ENCODE measurements around the gene INAVA. TPM values are rescaled to one million over a fixed set of nuclear protein-coding genes. Genes with fewer than 3 reads are reported as not detected.

The INAVA gene
- polyA plus RNA-seq, 2 of the 4 experiments (the other 2 are of a cell fraction): 40.0 to 43.7 TPM

- Histone ChIP-seq H3K4me1 (peaks cover 41% of the 10 kb centered on the region), H3K27ac (peak overlapping the region in 1 of 2 experiments; percentile 32; a peak in 3 of 6 replicates), H3K4me2 (no peak overlapping the region), H3K4me3 (no peak overlapping the region), H3K9me3 (no peaks in the 10 kb centered on the region)
- ChIA-PET CTCF (interaction anchor here (0.6 to 1.6 kb wide), 4 partner anchors 12 to 59 kb away, joined by 3 to 6 read pairs (median 4); no protein-coding TSS in a partner anchor), POLR2A (interaction anchor here (1.5 kb wide), 1 partner anchor 17 kb away, joined by 5 read pairs; no protein-coding TSS in a partner anchor)
- 87% methylated on average over 11 of the region's 13 CpGs for WGBS (ENCODE audit: missing lambda C conversion rate)
- FAIRE-seq (no peak), ATAC-seq (no peak), DNase-seq (ENCODE audit: low read depth in 1 of 2, low spot score in 1 of 2) (no peak)
- TF ChIP-seq POLR2AphosphoS2 (conservative IDR thresholded peaks at IDR 0.05; ENCODE audit: low read length) (no peak), MYC (IDR thresholded peaks at IDR 0.05; ENCODE audit: borderline replicate concordance, low read length) (no peak), CHD2 (IDR thresholded peaks at IDR 0.05; ENCODE audit: low read length, partially characterized antibody) (no peak), HEYL (CRISPR knock-in tag; IDR thresholded peaks at IDR 0.05) (no peak), BCL3 (IDR thresholded peaks at IDR 0.05) (no peak), EP300 (IDR thresholded peaks at IDR 0.05) (no peak), HES2 (IDR thresholded peaks at IDR 0.05) (no peak), RARB (CRISPR knock-in tag; IDR thresholded peaks at IDR 0.05) (no peak), NFE2L2 (conservative IDR thresholded peaks at IDR 0.05; ENCODE audit: low read length) (no peak), JUNB (IDR thresholded peaks at IDR 0.05) (no peak), TFCP2L1 (CRISPR knock-in tag; IDR thresholded peaks at IDR 0.05) (no peak)
Observed at GRCh38 chr1:200912737-200913407, 18.2 kb downstream of the INAVA start.

GRCh38 chr1:200916152-200916551 lies 21.5 kb downstream of the INAVA start:
- Histone ChIP-seq H3K4me2 (no peak overlapping the region), H3K9me3 (no peaks in the 10 kb centered on the region), H3K4me3 (no peak overlapping the region), H3K4me1 (peaks cover 16% of the 10 kb centered on the region; the same call in 2 of the 3 replicates), H3K27ac (peak overlapping the region in 1 of 2 experiments; percentile 11; a peak in 1 of 6 replicates)
- TF ChIP-seq FOSL2 (IDR thresholded peaks at IDR 0.05) (no peak), FOSL2 (CRISPR knock-in tag; IDR thresholded peaks at IDR 0.05) (no peak), CTCF (IDR thresholded peaks at IDR 0.05) (peak; percentile 27; the same call in 1 of the 3 replicates)
- WGBS (ENCODE audit: missing lambda C conversion rate): 93% methylated on average over 9 of the region's 22 CpGs
- no peak for DNase-seq (ENCODE audit: low read depth in 1 of 2, low spot score in 1 of 2)
- ChIA-PET POLR2A (interaction anchor here (1.1 kb wide), 1 partner anchor 9 kb away, joined by 4 read pairs; no protein-coding TSS in a partner anchor), CTCF (interaction anchor here (1.1 to 1.3 kb wide), 6 partner anchors 9 to 357 kb away, joined by 3 to 8 read pairs (median 3); partner anchors contain the start of gene INAVA)
- FAIRE-seq: no peak
- ATAC-seq: peak; percentile 30 to 47; a peak in 4 of 6 replicates

GRCh38 chr1:200916681-200917080 lies 22.0 kb downstream of the INAVA start:
- no peak overlapping the region for H3K4me2 ChIP-seq
- no peak for DNase-seq (ENCODE audit: low read depth in 1 of 2, low spot score in 1 of 2)
- TF ChIP-seq EP300 (IDR thresholded peaks at IDR 0.05): no peak
- no peak for TF ChIP-seq SREBF2 (IDR thresholded peaks at IDR 0.05)
- no peak for TF ChIP-seq RFX5 (IDR thresholded peaks at IDR 0.05)
- TF ChIP-seq SMC3 (IDR thresholded peaks at IDR 0.05): no peak
- peak; percentile 11 to 40; a peak in 3 of 6 replicates for ATAC-seq
- H3K4me1 ChIP-seq: peaks cover 16% of the 10 kb centered on the region; the same call in 2 of the 3 replicates
- no peak for FAIRE-seq
- H3K27ac ChIP-seq: peak overlapping the region in 1 of 2 experiments; percentile 11; a peak in 2 of 6 replicates
- no peak overlapping the region for H3K4me3 ChIP-seq
- 89% methylated on average over 11 of the region's 11 CpGs for WGBS (ENCODE audit: missing lambda C conversion rate)
- no peaks in the 10 kb centered on the region for H3K9me3 ChIP-seq
- POLR2A ChIA-PET: interaction anchor here (1.1 to 1.3 kb wide), 2 partner anchors 9 to 20 kb away, joined by 3 to 4 read pairs; no protein-coding TSS in a partner anchor
- CTCF ChIA-PET: interaction anchor here (0.6 to 2.4 kb wide), 8 partner anchors 8 to 358 kb away, joined by 3 to 6 read pairs (median 4); partner anchors contain the start of gene INAVA
